ENCODE data around the gene CRYBA4.

DNA sequence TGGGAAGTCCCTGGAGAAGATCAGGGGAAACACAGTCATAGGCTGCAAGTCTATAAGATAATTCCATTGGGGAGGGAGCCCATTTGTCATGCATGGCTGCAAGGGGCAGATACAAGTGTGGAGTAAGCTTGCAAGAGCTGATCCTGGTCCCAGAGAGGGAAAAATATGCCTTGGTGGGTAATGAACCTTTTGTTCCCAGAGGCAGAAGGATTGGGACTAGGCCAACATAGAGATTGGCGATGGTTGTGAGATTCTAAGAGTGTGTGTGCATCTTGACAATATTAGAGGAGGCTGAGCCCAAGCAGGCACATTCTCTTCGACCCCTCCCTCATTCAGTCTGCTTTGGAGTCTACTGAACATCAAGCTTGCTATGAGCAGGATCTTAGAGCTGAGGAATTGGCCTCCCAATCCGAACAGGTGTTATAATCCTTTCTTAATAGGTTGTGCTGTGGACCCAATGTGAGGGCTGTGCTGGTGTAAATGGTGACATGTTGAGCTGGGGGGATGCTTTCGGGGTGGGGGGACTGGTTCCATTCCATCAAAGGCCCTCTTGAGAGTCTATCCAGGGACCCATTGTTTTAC, 54.0 kb downstream of the CRYBA4 start:
- no peak for TF ChIP-seq YY1 (IDR thresholded peaks at IDR 0.05; ENCODE audit: insufficient read depth, insufficient read length)
- TF ChIP-seq SUZ12 (IDR thresholded peaks at IDR 0.05; ENCODE audit: extremely low read depth, insufficient read depth, insufficient read length) = no peak
- no peak for TF ChIP-seq ZNF274 (IDR thresholded peaks at IDR 0.05; ENCODE audit: low read depth, low read length)

Measured in NT2/D1 (cell line).